Heart left ventricle (tissue), 16 donors: ENCODE results near the gene RANBP17. TPM values are rescaled to one million over a fixed set of nuclear protein-coding genes. Genes with fewer than 3 reads are reported as not detected.
"Not testable (repeated sequence)": the region's sequence is repeated elsewhere in the genome, so short reads cannot be mapped to it uniquely, and the experiment has no call there.

ENCODE experiments used
- ATAC-seq, 4 donors: fragments of 200-7000 bp; cut with Tn5 transposase; one replicate each; pipeline ENCODE4 v1.9.1; 2020 to 2022; ENCODE audit warnings: moderate library complexity in 4 of 4, mild to moderate bottlenecking in 3 of 4, moderate number of reproducible peaks in 1 of 4
- DNase-seq, 5 donors: peaks; one replicate each; pipeline ENCODE4 v3.0.0-alpha.2; 2020
- H3K27ac ChIP-seq, 12 donors: fragments of 200-600 bp; sonication (generic) in 4 of 12; one replicate each; pipeline versions ENCODE4 v1.5.0 to v1.8.0; 2016 to 2022; ENCODE audit warnings: mild to moderate bottlenecking in 2 of 12
- H3K27me3 ChIP-seq, 9 donors: fragments of 200-600 bp; sonication (generic) in 2 of 9; one replicate each; pipeline versions ENCODE4 v1.5.1 to v1.8.0; 2016 to 2022; ENCODE audit warnings: mild to moderate bottlenecking in 3 of 9
- H3K36me3 ChIP-seq, 9 donors: fragments of 200-600 bp; sonication (generic) in 2 of 9; one replicate each; pipeline versions ENCODE4 v1.5.0 to v1.8.0; 2018 to 2022; ENCODE audit warnings: mild to moderate bottlenecking in 2 of 9
- H3K4me1 ChIP-seq, 12 donors: fragments of 200-600 bp; sonication (generic) in 4 of 12; one replicate each; pipeline versions ENCODE4 v1.5.0 to v1.8.0; 2016 to 2022; ENCODE audit warnings: mild to moderate bottlenecking in 3 of 12
- H3K4me3 ChIP-seq, 12 donors: fragments of 200-600 bp; sonication (generic) in 4 of 12; one replicate each; pipeline versions ENCODE4 v1.5.0 to v1.8.0; 2017 to 2022; ENCODE audit warnings: mild to moderate bottlenecking in 9 of 12, moderate library complexity in 4 of 12
- H3K9me3 ChIP-seq, 12 donors: fragments of 200-600 bp; sonication (generic) in 4 of 12; one replicate each; pipeline versions ENCODE4 v1.5.0 to v1.8.0; 2016 to 2022; ENCODE audit warnings: mild to moderate bottlenecking in 1 of 12
- CTCF ChIP-seq, 12 donors: fragments of 200-600 bp; sonication (generic) in 4 of 12; IDR thresholded peaks; one replicate each; pipeline versions ENCODE4 v1.5.0 to v1.8.0; 2018 to 2022; ENCODE audit warnings: antibody characterized with exemption in 12 of 12, mild to moderate bottlenecking in 5 of 12
- POLR2A ChIP-seq, 2 donors: fragments of 450-650 bp; IDR thresholded peaks; one replicate each; pipeline ENCODE4 v1.6.1; 2017; ENCODE audit warnings: antibody characterized with exemption in 2 of 2, mild to moderate bottlenecking in 2 of 2, moderate library complexity in 2 of 2
- WGBS, 4 donors: extraction: QIAGEN DNeasy Blood & Tissue Kit in 2 of 4; methylation state at CpG; one replicate each; pipeline versions ENCODE4 v1.1.5 to v1.1.7; 2013 to 2018; 5-methylcytosine and 5-hydroxymethylcytosine counted together
- intact Hi-C, 10 donors: fragments of 100-400 bp; cut with DNase I; formaldehyde crosslinking; loops; one replicate each; pipeline versions ENCODE4 v1.11.1 to v1.14.2; 2022
- polyA plus RNA-seq, 2 donors: library from polyadenylated mRNA; stranded (reverse); fragments of 200-250 nt; gene quantifications; one replicate each; pipeline ENCODE4 v1.2.3, GENCODE V29; 2013
- total RNA-seq, 9 donors: library from RNA; depleted of rRNA in 2 of 9; stranded (reverse); fragments of >200 nt in 2 of 9; fragmentation: NEBNext Ultra II Directional in 3 of 9; extraction: Animal tissue kit (Norgen Biotek cat#: 25700) in 3 of 9; gene quantifications; one replicate each; pipeline versions ENCODE4 v1.1.0 to v1.2.4, GENCODE V29; 2016 to 2023
- donor health status: ischemic (EF 13 %, LVEDD 7.1; RV severe dilation, severe dysfunction).
- donor health status: healthy with polysubstance abuse.
- donor health status: DM: no; HTN: yes; CAD: no.
- donor health status: DM: no; HTN: no; CAD: no.
- donor health status: ischemic (EF 25% LVEDD 6.9; RV normal size, moderate dysfunction).
- donor health status: ischemic (EF 25% LVEDD 5.7; RV mildly dilated, moderate dysfunction).
- donor health status: healthy.
- donor health status: DM: yes; HTN: yes; CAD: no.
- donor health status: ischemic (EF 35%, LVEDD 5.7; RV mildly dilated, moderate dysfunction).
- donor health status: nonischemic (EF 11% LVEDD 7.7; RV severe dilation, severe dysfunction).
- donor health status: DM: yes; HTN: yes; CAD: no.
- donor health status: PGD.
- donor health status: ischemic (EF 29% LVEDD 5.4; RV normal size, mild dysfunction).
- donor health status: nonischemic (EF 23%, LVEDD 6.1; RV moderate dilation, normal function).

RANBP17 gene
- total and polyA plus RNA-seq, 11 donors: 0.65 to 11.5 (median 3.7) TPM

GRCh38 chr5:171168171-171168570 lies 306.4 kb downstream of the RANBP17 start:
- DNase-seq (no peak), ATAC-seq (no peak)
- Histone ChIP-seq H3K27ac (no peak overlapping the region), H3K9me3 (no peaks in the 10 kb centered on the region), H3K36me3 (no peaks in the 10 kb centered on the region), H3K27me3 (no peaks in the 10 kb centered on the region), H3K4me3 (no peak overlapping the region), H3K4me1 (no peaks in the 10 kb centered on the region)
- intact Hi-C loops: no loop called here
- WGBS, 4 donors: 86 to 96% (median 90%) methylated on average over 4 of the region's 4 CpGs
- TF ChIP-seq CTCF (IDR thresholded peaks at IDR 0.05): no peak
- no peak for TF ChIP-seq POLR2A (IDR thresholded peaks at IDR 0.05)

- H3K27me3 ChIP-seq, DNase-seq, intact Hi-C loops, H3K4me3 ChIP-seq, ATAC-seq, H3K9me3 ChIP-seq, H3K4me1 ChIP-seq, H3K27ac ChIP-seq, H3K36me3 ChIP-seq: not testable (repeated sequence)
- WGBS, 4 donors: 93 to 100% (median 99%) methylated on average over 2 of the region's 2 CpGs
Observed at GRCh38 chr5:171174960-171175359, 313.1 kb downstream of the RANBP17 start.

- no peaks in the 10 kb centered on the region for H3K4me1 ChIP-seq
- WGBS, 4 donors: 91 to 97% (median 94%) methylated on average over 3 of the region's 3 CpGs
- H3K4me3 ChIP-seq: no peak overlapping the region
- DNase-seq (no peak), ATAC-seq (no peak)
- H3K9me3 ChIP-seq: peaks cover 0 to 3% (median 0%) of the 10 kb centered on the region in 12 donors
- no peak overlapping the region for H3K27ac ChIP-seq
- H3K36me3 ChIP-seq: no peaks in the 10 kb centered on the region
- H3K27me3 ChIP-seq: no peaks in the 10 kb centered on the region
- intact Hi-C loops: no loop called here
- no peak for TF ChIP-seq CTCF (IDR thresholded peaks at IDR 0.05)
- TF ChIP-seq POLR2A (IDR thresholded peaks at IDR 0.05): no peak
Observed at GRCh38 chr5:171175746-171176145, 313.9 kb downstream of the RANBP17 start.

GRCh38 chr5:171178190-171178589 lies 316.4 kb downstream of the RANBP17 start:
- DNase-seq, H3K4me1 ChIP-seq, H3K9me3 ChIP-seq, intact Hi-C loops, H3K4me3 ChIP-seq, H3K27me3 ChIP-seq, ATAC-seq, H3K36me3 ChIP-seq, H3K27ac ChIP-seq: not testable (repeated sequence)
- WGBS, 4 donors: 92 to 97% (median 96%) methylated on average over 5 of the region's 5 CpGs

- Histone ChIP-seq H3K36me3 (peaks cover 0 to 9% (median 0%) of the 10 kb centered on the region in 9 donors), H3K9me3 (no peaks in the 10 kb centered on the region), H3K4me3 (no peak overlapping the region), H3K27ac (no peak overlapping the region), H3K27me3 (no peaks in the 10 kb centered on the region), H3K4me1 (no peaks in the 10 kb centered on the region)
- no peak for DNase-seq
- TF ChIP-seq POLR2A (IDR thresholded peaks at IDR 0.05) (no peak), CTCF (IDR thresholded peaks at IDR 0.05) (no peak)
- no peak for ATAC-seq
- intact Hi-C loops: no loop called here
- 86 to 93% (median 91%) methylated on average over 4 of the region's 4 CpGs for WGBS, 4 donors
Observed at GRCh38 chr5:171188016-171188415, 326.2 kb downstream of the RANBP17 start.
